SK-MEL-5 (cell line): Measurements from ENCODE around the gene NEDD4. TPM values are rescaled to one million over a fixed set of nuclear protein-coding genes. Genes with fewer than 3 reads are reported as not detected.
A peak's percentile ranks its signal among the peaks of the same experiment; 100 is the strongest.

Experiments used
- DNase-seq: peaks from one replicate; pipeline ENCODE4 v3.0.0-alpha.2; 2016; ENCODE audit warnings: low read depth, low spot score
- in situ Hi-C: cut with HindIII; loops from 2 replicates; pipeline ENCODE4 v1.10.0; 2016; ENCODE audit warnings: low sequenced_read_pairs, high pct_unique_total_duplicates, low pct_unique_long_range_greater_than_20kb
- total RNA-seq: library from RNA; depleted of rRNA; stranded (reverse); fragments of >200 nt; shearing (Covaris generic); gene quantifications from 2 replicates; pipeline ENCODE4 v1.2.3, GENCODE V29; 2014

Gene NEDD4
- total RNA-seq, 1 experiment from 2014 or later: 17.1 TPM

GRCh38 chr15:55915876-55916567, 77.4 kb downstream of the NEDD4 start:
- DNase-seq: no peak
- in situ Hi-C loops: no loop called here

GRCh38 chr15:55915221-55915620, 78.2 kb downstream of the NEDD4 start:
- in situ Hi-C loops: no loop called here
- no peak for DNase-seq

GRCh38 chr15:55914446-55914845, 79.0 kb downstream of the NEDD4 start:
- no peak for DNase-seq
- in situ Hi-C loops: no loop called here

GRCh38 chr15:55912982-55913381, 80.4 kb downstream of the NEDD4 start:
- DNase-seq: no peak
- in situ Hi-C loops: no loop called here

GRCh38 chr15:55909036-55909811, 84.2 kb downstream of the NEDD4 start:
- in situ Hi-C loops: no loop called here

GRCh38 chr15:55907797-55908196, 85.6 kb downstream of the NEDD4 start:
- in situ Hi-C loops: no loop called here
- DNase-seq: peak; percentile 50

More at GRCh38 chr15:55909036-55909811, 84.2 kb downstream of the NEDD4 start:
- no peak for DNase-seq

GRCh38 chr15:55902981-55903380, 90.4 kb downstream of the NEDD4 start:
- no peak for DNase-seq
- in situ Hi-C loops: no loop called here

GRCh38 chr15:55900019-55900418, 93.4 kb downstream of the NEDD4 start:
- no peak for DNase-seq
- in situ Hi-C loops: no loop called here

GRCh38 chr15:55899537-55899936, 93.9 kb downstream of the NEDD4 start:
- in situ Hi-C loops: no loop called here
- DNase-seq: no peak

GRCh38 chr15:55897560-55898336, 95.7 kb downstream of the NEDD4 start:
- in situ Hi-C loops: no loop called here
- DNase-seq: peak; percentile 79

- in situ Hi-C loops: no loop called here
- peak; percentile 30 for DNase-seq
Measured at GRCh38 chr15:55894399-55894965, 98.9 kb downstream of the NEDD4 start.

- in situ Hi-C loops: no loop called here
- DNase-seq: no peak
Measured at GRCh38 chr15:55893852-55894251, 99.6 kb downstream of the NEDD4 start.

- DNase-seq: no peak
- in situ Hi-C loops: no loop called here
Measured at GRCh38 chr15:55891196-55891595, 102.2 kb downstream of the NEDD4 start.

GRCh38 chr15:55884223-55884622, 109.2 kb downstream of the NEDD4 start:
- in situ Hi-C loops: no loop called here
- no peak for DNase-seq

- DNase-seq: no peak
- in situ Hi-C loops: no loop called here
Measured at GRCh38 chr15:55879181-55879580, 114.2 kb downstream of the NEDD4 start.

GRCh38 chr15:55873024-55873720, 120.2 kb downstream of the NEDD4 start:
- in situ Hi-C loops: no loop called here
- DNase-seq: no peak

- in situ Hi-C loops: no loop called here
- no peak for DNase-seq
Measured at GRCh38 chr15:55872471-55872870, 120.9 kb downstream of the NEDD4 start.
